Measurements from ENCODE around the gene FBXW11. TPM values are rescaled to one million over a fixed set of nuclear protein-coding genes. Genes with fewer than 3 reads are reported as not detected.

FBXW11 gene
- total and polyA plus RNA-seq, 2 donors (not counting 1 experiment from before 2014, with no cell fraction given), result 19.7 to 62.4 TPM

GRCh38 chr5:172048170-172048422 lies 41.7 kb upstream of the FBXW11 start:
- Histone ChIP-seq H3K4me2 (replicated peaks; ENCODE audit: low read depth, low read length, poor library complexity, severe bottlenecking) (no peak overlapping the region), H3K4me3 (ENCODE audit: control extremely low read depth in 1 of 5, extremely low read depth in 1 of 5, insufficient read depth in 1 of 5, low read depth in 2 of 5, low read length in 4 of 5) (no peak overlapping the region), H3K9me3 (ENCODE audit: control extremely low read depth in 1 of 3, control insufficient read depth in 2 of 3, insufficient read depth in 1 of 3, low read length in 2 of 3) (no peaks in the 10 kb centered on the region), H3K4me1 (ENCODE audit: control insufficient read depth in 2 of 2, insufficient read depth in 2 of 2, low read length in 2 of 2) (no peaks in the 10 kb centered on the region), H4K20me1 (ENCODE audit: control insufficient read depth, insufficient read depth, low read length, poor library complexity, severe bottlenecking) (no peaks in the 10 kb centered on the region), H3K27ac (ENCODE audit: low read length in 2 of 2) (no peak overlapping the region), H3K27me3 (replicated peaks in 1 of 4; ENCODE audit: control extremely low read depth in 1 of 4, control insufficient read depth in 3 of 4, insufficient read depth in 4 of 4, low read length in 3 of 4) (no peaks in the 10 kb centered on the region), H3K36me3 (replicated peaks in 1 of 2; ENCODE audit: control extremely low read depth in 1 of 2, control insufficient read depth in 1 of 2, extremely low read depth in 1 of 2, insufficient read depth in 2 of 2, low read length in 1 of 2) (peaks cover 2 to 92% of the 10 kb centered on the region in 2 experiments), H3K9ac (ENCODE audit: low read length) (no peak overlapping the region), H3K79me2 (ENCODE audit: control insufficient read depth, insufficient read depth, low read length) (peaks cover 15% of the 10 kb centered on the region), H2AFZ (ENCODE audit: insufficient read depth, low read depth, low read length, poor library complexity, severe bottlenecking) (no peak overlapping the region)
- no peak overlapping the region for H3K27ac Mint-ChIP-seq
- H3K4me3 Mint-ChIP-seq, result no peak overlapping the region
- peaks cover 2% of the 10 kb centered on the region for H3K4me1 Mint-ChIP-seq
- ChIA-PET CTCF (interaction anchor here (0.7 to 10.5 kb wide), 3 partner anchors 11 to 310 kb away, joined by 6 to 227 read pairs (median 6); no protein-coding TSS in a partner anchor), POLR2A (no interaction called here)
- intact Hi-C loops (cut with micrococcal nuclease), result no loop called here
- WGBS (ENCODE audit: insufficient coverage), result 100% methylated on average over 1 of the region's 1 CpG
- H3K27me3 Mint-ChIP-seq, result no peaks in the 10 kb centered on the region
- ATAC-seq (ENCODE audit: low read depth), result no peak
- TF ChIP-seq CTCF (IDR thresholded peaks at IDR 0.05) (no peak), EZH2 (IDR thresholded peaks at IDR 0.05; ENCODE audit: borderline replicate concordance, insufficient read depth, low read depth, low read length, poor library complexity, severe bottlenecking) (no peak)
- no peaks in the 10 kb centered on the region for H3K9me3 Mint-ChIP-seq (ENCODE audit: insufficient read depth)
- DNase-seq, result no peak

- Histone ChIP-seq H3K4me2 (replicated peaks; ENCODE audit: low read depth, low read length, poor library complexity, severe bottlenecking) (no peak overlapping the region), H3K9ac (ENCODE audit: low read length) (no peak overlapping the region), H4K20me1 (ENCODE audit: control insufficient read depth, insufficient read depth, low read length, poor library complexity, severe bottlenecking) (no peaks in the 10 kb centered on the region), H3K36me3 (replicated peaks in 1 of 2; ENCODE audit: control extremely low read depth in 1 of 2, control insufficient read depth in 1 of 2, extremely low read depth in 1 of 2, insufficient read depth in 2 of 2, low read length in 1 of 2) (peaks cover 2 to 77% of the 10 kb centered on the region in 2 experiments), H3K27ac (ENCODE audit: low read length in 2 of 2) (no peak overlapping the region), H3K9me3 (ENCODE audit: control extremely low read depth in 1 of 3, control insufficient read depth in 2 of 3, insufficient read depth in 1 of 3, low read length in 2 of 3) (no peaks in the 10 kb centered on the region), H3K79me2 (ENCODE audit: control insufficient read depth, insufficient read depth, low read length) (peaks cover 12% of the 10 kb centered on the region), H2AFZ (ENCODE audit: insufficient read depth, low read depth, low read length, poor library complexity, severe bottlenecking) (no peak overlapping the region), H3K27me3 (replicated peaks in 1 of 4; ENCODE audit: control extremely low read depth in 1 of 4, control insufficient read depth in 3 of 4, insufficient read depth in 4 of 4, low read length in 3 of 4) (no peaks in the 10 kb centered on the region), H3K4me3 (ENCODE audit: control extremely low read depth in 1 of 5, extremely low read depth in 1 of 5, insufficient read depth in 1 of 5, low read depth in 2 of 5, low read length in 4 of 5) (no peak overlapping the region), H3K4me1 (ENCODE audit: control insufficient read depth in 2 of 2, insufficient read depth in 2 of 2, low read length in 2 of 2) (no peaks in the 10 kb centered on the region)
- H3K27ac Mint-ChIP-seq, result no peak overlapping the region
- intact Hi-C loops (cut with micrococcal nuclease), result no loop called here
- DNase-seq, result no peak
- CTCF ChIA-PET, result interaction anchor here (10.5 kb wide), 1 partner anchor 136 kb away, joined by 227 read pairs; no protein-coding TSS in a partner anchor
- WGBS (ENCODE audit: insufficient coverage), result no CpG with 5 or more reads among the region's 4 CpGs
- H3K4me3 Mint-ChIP-seq, result no peak overlapping the region
- TF ChIP-seq EZH2 (IDR thresholded peaks at IDR 0.05; ENCODE audit: borderline replicate concordance, insufficient read depth, low read depth, low read length, poor library complexity, severe bottlenecking) (no peak), CTCF (IDR thresholded peaks at IDR 0.05) (no peak)
- POLR2A ChIA-PET, result interaction anchor here (0.6 to 0.7 kb wide), 2 partner anchors 204 to 1068 kb away, joined by 3 to 6 read pairs; no protein-coding TSS in a partner anchor
- peaks cover 2% of the 10 kb centered on the region for H3K4me1 Mint-ChIP-seq
- no peak for ATAC-seq (ENCODE audit: low read depth)
- no peaks in the 10 kb centered on the region for H3K27me3 Mint-ChIP-seq
- H3K9me3 Mint-ChIP-seq (ENCODE audit: insufficient read depth), result no peaks in the 10 kb centered on the region
These were observed 40.2 kb upstream of the FBXW11 start for GRCh38 chr5:172046593-172046992.
